ENCODE measurements around the gene SLC9A9.

SLC9A9 gene

DNA sequence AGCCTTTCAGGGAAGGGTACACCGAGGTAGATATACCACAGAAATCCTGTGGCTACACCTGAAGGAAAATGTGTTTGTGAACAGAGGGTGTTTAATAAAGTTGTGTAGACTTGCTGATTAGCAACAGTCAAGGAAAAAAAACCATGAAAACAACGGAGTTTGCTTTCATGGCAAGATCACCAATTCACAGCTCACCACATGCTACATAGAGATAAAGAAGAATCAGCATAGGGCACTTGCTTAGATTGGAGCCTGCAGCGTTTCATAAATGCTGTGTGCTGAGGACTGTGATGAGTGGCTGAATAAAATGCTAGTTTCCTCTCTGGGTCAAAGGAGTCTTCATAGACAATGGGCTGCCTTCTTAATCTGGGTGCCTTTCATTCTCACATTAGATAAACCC, 257.6 kb downstream of the SLC9A9 start:
- Mint-ChIP-seq H3K27ac (no peak overlapping the region), H3K4me1 (peaks cover 28% of the 10 kb centered on the region), H3K4me3 (no peak overlapping the region), H3K9me3 (no peaks in the 10 kb centered on the region), H3K36me3 (no peaks in the 10 kb centered on the region), H3K27me3 (no peaks in the 10 kb centered on the region)
- no peak for ATAC-seq

DNA sequence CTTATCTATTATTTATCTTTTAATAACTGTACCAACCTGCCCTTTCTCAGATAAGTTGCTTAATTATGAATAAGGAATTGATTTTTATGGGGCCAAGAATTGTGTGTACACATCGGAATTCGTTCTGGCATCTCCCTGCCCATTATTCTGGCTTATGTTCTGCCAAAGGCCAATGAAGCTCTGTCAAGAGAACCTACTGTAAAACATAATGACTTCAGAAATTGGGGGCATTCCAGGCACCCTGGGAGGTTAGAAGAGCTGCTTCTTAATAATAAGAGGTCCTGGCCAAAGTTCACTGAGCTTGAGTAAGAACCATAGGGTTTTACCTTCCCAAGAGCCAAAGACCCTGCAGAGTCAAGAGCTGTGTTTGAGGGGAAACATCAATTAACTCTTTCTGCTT, 261.7 kb downstream of the SLC9A9 start:
- no peaks in the 10 kb centered on the region for H3K27me3 Mint-ChIP-seq
- peaks cover 41% of the 10 kb centered on the region for H3K4me1 Mint-ChIP-seq
- no peak overlapping the region for H3K4me3 Mint-ChIP-seq
- H3K27ac Mint-ChIP-seq = peak overlapping the region; percentile 74
- H3K36me3 Mint-ChIP-seq = peaks cover 4% of the 10 kb centered on the region
- no peak for ATAC-seq
- H3K9me3 Mint-ChIP-seq = no peaks in the 10 kb centered on the region

DNA sequence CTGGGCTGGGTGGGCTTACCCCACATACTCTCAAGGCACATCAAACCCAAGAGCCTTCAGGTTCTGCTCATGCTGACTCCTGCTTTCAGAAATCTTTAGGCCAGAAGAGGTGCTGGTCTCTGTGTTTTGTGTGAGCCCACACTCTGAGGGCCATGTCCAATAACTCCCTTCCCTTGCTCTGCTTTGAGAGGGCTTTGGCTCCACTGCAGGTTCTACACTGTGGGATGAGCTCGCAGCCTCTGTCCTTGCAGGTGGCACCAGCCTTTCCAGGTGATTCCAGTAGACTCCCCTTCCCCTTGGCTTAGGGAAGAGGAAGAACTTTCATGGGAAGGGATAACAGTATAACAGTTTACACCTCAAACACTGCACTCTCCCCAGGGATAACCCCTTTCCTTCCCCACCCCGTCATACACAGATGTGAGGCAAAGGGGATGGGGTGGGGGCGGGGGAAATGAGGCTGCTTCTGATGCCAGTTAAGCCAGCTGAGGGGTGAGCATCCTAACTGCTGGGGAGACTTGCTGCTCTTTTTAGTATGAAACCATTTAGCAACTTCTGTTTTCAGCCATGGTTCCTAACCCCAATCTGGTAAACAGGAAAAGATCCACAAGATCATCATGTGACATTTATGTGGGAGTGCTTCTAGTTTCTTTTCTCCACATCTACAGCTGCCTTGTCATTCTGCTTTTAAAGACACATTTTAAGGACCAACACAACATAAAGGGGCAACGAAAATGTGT, 262.4 kb downstream of the SLC9A9 start:
- Mint-ChIP-seq H3K9me3 (no peaks in the 10 kb centered on the region), H3K4me1 (peaks cover 44% of the 10 kb centered on the region), H3K27me3 (no peaks in the 10 kb centered on the region), H3K4me3 (no peak overlapping the region), H3K36me3 (peaks cover 4% of the 10 kb centered on the region), H3K27ac (peak overlapping the region; percentile 74)
- peak; percentile 76 for ATAC-seq

DNA sequence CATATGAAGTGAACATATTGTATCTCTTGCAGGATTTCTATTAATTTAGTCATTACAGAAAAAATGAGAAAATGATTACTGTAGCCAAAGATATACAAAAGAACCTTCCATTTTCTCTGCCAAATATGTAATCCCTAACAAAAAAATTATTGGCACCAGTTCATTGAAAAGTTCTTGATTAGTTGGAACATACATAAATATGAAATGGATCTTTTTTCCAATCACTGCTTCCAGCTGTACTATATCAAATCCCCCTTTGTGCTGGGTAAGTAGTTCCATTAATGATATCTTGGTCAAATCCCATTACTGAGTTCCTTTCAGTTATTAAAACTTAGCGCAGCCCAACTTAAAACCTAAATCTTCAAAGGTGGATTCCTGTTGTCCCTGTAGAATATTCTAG, 263.8 kb downstream of the SLC9A9 start:
- H3K9me3 Mint-ChIP-seq = no peaks in the 10 kb centered on the region
- peaks cover 4% of the 10 kb centered on the region for H3K36me3 Mint-ChIP-seq
- H3K27me3 Mint-ChIP-seq = no peaks in the 10 kb centered on the region
- H3K4me3 Mint-ChIP-seq = no peak overlapping the region
- peaks cover 44% of the 10 kb centered on the region for H3K4me1 Mint-ChIP-seq
- ATAC-seq = no peak
- peak overlapping the region; percentile 5 for H3K27ac Mint-ChIP-seq

DNA sequence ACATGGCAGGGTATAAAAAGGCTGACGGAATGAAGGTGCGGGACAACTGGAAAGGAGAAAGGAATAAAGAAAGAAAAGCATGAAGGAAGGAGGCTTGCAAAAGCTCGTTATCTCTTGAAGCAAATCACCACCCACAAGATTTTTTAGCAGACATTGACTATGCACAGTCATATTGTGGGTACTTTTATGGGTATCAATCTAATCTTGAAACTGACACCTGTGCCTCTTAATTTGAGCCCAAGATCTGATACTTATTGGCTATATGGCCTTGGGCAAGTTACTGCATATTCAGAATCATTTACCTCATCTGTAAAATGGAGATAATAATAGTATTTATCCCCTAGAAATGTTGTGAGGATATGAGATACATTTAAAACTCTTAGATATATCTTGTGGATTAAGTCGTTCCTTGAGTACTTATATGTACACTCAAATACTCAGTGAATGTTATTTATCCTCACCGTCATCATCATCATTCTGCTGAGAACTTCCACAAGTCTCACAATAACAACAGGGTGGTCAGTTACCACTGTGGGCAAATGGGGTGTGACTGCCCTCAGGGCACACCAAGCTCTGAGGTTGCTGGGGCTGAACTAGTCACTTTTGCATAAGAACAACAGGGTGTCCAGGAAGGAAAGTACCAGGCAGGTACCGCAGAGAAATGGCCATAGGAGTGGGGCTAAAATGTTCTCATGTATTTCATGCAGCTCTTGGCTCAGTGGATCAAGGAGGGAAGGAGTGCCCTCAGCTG, 266.1 kb downstream of the SLC9A9 start:
- Mint-ChIP-seq H3K9me3 (no peaks in the 10 kb centered on the region), H3K27ac (peak overlapping the region; percentile 44), H3K4me3 (peak overlapping the region; percentile 22), H3K27me3 (no peaks in the 10 kb centered on the region), H3K36me3 (peaks cover 18% of the 10 kb centered on the region), H3K4me1 (peaks cover 37% of the 10 kb centered on the region)
- no peak for ATAC-seq

DNA sequence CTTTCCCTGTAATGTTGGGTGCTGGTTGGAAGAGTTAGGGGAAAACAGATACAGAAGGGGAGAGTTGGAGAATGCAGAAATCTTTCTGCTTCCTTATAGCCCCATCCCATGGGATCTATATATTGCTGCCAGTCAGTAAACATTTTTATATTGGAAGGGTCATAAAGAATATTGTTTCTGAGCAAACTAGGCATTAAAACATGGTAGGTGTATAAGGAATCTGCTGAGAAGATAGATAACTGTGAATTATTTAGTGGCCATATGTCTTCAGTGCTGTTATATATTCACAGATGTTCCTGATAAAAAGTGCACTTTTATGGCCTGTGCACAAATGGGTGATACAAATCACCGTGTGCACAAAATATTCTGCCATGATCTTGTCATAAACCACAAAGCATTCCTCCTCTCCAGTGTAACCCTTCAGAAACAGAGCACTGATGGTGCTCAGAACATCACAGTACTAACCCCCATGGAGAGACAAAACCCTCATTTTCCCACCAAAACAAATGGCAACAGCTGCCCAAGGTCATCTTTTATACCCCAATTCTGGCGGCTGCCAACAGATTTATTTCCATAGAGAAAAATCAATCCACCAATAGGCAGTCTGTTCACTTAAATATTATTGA, 269.3 kb downstream of the SLC9A9 start:
- no peaks in the 10 kb centered on the region for H3K9me3 Mint-ChIP-seq
- no peak for ATAC-seq
- peaks cover 22% of the 10 kb centered on the region for H3K36me3 Mint-ChIP-seq
- H3K4me3 Mint-ChIP-seq = no peak overlapping the region
- no peak overlapping the region for H3K27ac Mint-ChIP-seq
- H3K4me1 Mint-ChIP-seq = peaks cover 15% of the 10 kb centered on the region
- no peaks in the 10 kb centered on the region for H3K27me3 Mint-ChIP-seq

DNA sequence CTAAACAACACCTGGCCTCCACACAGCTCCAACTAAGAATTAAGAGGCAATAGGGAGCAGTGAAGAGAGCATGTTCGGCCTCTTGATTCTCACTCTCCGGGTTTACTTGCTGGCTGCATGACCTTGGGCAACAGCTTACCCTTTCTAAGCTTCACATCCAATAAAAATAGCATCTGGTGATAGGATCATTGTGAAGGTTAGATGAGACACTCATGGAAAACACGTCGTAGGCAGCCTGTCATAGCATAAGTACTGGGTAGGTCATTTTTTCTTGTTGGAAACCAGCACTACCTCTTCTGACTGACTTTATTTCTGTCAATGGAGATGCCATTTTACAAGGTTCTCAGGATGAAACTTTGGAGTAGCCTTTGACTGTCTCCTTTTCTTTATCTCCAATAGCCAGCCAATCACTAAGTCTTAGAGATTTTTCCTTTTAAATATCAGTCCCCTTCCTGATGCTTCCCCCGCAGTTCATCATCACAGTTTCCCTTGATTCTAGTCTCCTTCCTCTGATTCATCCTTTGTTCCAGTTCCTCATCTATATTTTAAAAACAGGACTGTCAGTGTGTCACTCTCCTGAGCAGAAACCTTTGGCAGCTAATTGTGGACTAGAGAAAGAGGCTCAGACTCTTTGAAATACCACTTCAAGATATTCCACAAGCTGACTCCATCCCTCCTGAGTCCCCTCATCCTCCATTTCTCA, 271.5 kb downstream of the SLC9A9 start:
- no peak overlapping the region for H3K27ac Mint-ChIP-seq
- H3K4me3 Mint-ChIP-seq = no peak overlapping the region
- H3K9me3 Mint-ChIP-seq = no peaks in the 10 kb centered on the region
- H3K36me3 Mint-ChIP-seq = peaks cover 22% of the 10 kb centered on the region
- peaks cover 4% of the 10 kb centered on the region for H3K4me1 Mint-ChIP-seq
- no peaks in the 10 kb centered on the region for H3K27me3 Mint-ChIP-seq
- ATAC-seq = no peak

DNA sequence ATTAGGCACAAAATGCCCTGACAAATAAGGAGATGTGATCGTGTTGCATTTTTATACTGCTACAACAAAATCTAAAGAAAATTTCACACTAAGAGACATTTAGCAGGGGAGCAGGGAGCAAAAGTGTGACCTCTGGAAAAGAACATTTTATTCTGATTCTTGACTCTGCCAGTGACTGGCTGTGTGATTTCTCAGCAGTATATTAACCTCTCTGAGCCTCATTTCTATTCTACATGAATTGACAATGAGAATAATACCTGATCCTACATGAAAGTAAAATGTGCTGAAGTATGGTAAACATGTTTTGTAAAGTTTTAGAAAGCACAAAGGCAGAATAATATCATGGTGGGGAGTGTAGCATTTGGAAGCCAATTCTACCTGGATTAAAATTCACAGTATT, 273.3 kb downstream of the SLC9A9 start:
- Mint-ChIP-seq H3K9me3 (no peaks in the 10 kb centered on the region), H3K27ac (no peak overlapping the region), H3K4me3 (no peak overlapping the region), H3K27me3 (no peaks in the 10 kb centered on the region), H3K4me1 (no peaks in the 10 kb centered on the region), H3K36me3 (peaks cover 22% of the 10 kb centered on the region)
- ATAC-seq = no peak

DNA sequence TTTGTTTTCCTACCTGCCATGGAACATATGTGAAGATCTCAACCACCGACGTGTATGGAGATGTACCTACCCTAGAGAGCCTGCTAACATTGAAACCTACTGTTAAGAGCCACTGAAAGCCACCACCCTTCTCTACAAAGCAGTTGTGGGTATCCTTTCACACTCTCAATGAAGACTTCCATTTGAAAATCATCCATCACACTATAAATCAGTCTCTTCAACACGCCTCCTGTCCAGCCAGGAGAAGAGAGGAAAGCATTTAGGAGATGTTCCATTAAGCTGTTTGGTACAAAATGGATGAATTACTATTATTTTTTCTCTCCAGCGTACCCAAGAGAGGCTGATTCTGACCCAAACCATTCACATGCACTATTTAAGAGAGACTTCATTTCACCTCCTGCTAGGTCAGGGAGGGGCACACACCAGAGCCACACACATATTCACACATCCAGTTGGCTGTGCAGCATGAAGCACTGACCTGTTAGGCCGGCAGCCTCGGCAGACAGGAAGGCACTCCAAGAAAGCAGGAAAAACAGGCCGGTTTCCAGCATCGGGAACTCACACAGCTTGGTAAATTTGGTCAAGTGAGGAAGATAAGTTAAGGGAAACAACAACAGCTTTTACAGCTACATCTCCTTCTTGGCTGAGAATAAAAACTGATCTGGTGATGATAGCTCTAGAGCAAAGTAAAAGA, 274.5 kb downstream of the SLC9A9 start:
- Mint-ChIP-seq H3K27ac (no peak overlapping the region), H3K4me1 (no peaks in the 10 kb centered on the region), H3K4me3 (no peak overlapping the region), H3K9me3 (no peaks in the 10 kb centered on the region), H3K27me3 (no peaks in the 10 kb centered on the region), H3K36me3 (peaks cover 22% of the 10 kb centered on the region)
- no peak for ATAC-seq

DNA sequence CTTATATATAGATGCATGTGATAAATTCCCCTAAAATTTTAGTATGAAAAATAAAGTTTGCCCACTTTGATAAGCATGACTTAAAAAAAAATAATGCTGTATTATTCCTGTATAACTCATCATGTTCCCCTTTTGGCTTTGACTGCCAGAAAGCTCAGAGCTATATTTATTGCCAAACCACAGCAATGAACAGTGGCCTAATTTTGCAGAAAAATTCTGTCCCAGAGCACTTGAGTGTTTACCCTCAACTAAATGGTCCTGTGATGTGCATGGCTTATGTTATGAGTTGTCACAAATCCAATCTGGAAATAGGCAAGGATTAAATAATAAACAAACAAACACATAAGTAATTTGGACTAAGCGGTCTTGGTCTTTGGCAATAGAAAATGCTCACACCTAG, 276.7 kb downstream of the SLC9A9 start:
- Mint-ChIP-seq H3K4me1 (peaks cover 7% of the 10 kb centered on the region), H3K9me3 (no peaks in the 10 kb centered on the region), H3K27ac (no peak overlapping the region), H3K27me3 (no peaks in the 10 kb centered on the region), H3K36me3 (peaks cover 6% of the 10 kb centered on the region), H3K4me3 (no peak overlapping the region)
- ATAC-seq = no peak

DNA sequence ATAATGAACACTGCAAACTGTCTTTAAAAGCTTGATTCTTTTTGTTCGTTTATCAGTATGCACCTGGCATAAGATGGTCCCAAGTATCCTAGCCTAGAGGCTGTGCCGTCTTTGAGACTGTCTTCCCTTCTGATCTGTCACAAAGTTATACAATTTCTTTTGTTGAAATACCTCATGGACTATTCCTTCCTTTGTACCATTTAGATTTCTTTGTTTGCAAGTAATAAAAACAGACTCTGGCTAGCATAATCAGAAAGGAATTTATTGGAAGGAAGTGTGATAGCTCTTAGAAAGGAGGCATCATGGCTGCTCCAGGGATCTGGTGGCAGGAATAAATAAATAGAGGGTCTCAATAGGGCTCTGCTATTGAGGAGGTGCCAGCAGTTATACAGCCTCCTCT, 280.4 kb downstream of the SLC9A9 start:
- peaks cover 21% of the 10 kb centered on the region for H3K4me1 Mint-ChIP-seq
- peak overlapping the region; percentile 6 for H3K27ac Mint-ChIP-seq
- H3K36me3 Mint-ChIP-seq = no peaks in the 10 kb centered on the region
- H3K4me3 Mint-ChIP-seq = no peak overlapping the region
- no peaks in the 10 kb centered on the region for H3K9me3 Mint-ChIP-seq
- H3K27me3 Mint-ChIP-seq = no peaks in the 10 kb centered on the region
- no peak for ATAC-seq

DNA sequence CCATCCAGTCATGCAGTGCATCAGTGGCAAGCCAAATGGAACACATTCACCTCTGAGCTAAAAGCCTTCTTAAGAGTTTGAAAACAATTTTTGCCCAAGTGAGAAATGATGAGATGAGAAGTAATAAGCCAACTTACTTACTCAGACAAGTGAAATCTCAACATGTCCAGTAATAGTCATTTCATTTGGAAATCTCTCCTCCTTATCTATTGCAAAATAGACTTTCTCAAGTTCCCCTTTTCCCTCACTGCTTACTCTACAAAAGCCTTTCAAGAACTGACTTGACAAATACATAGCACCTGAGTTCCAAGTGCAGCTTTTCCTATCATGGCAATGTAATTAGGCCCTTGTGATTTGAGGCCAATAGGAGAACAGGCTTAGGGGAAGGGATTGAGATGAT, 282.3 kb downstream of the SLC9A9 start:
- no peak overlapping the region for H3K4me3 Mint-ChIP-seq
- ATAC-seq = no peak
- H3K4me1 Mint-ChIP-seq = peaks cover 21% of the 10 kb centered on the region
- no peaks in the 10 kb centered on the region for H3K36me3 Mint-ChIP-seq
- H3K27ac Mint-ChIP-seq = no peak overlapping the region
- H3K27me3 Mint-ChIP-seq = no peaks in the 10 kb centered on the region
- H3K9me3 Mint-ChIP-seq = no peaks in the 10 kb centered on the region

DNA sequence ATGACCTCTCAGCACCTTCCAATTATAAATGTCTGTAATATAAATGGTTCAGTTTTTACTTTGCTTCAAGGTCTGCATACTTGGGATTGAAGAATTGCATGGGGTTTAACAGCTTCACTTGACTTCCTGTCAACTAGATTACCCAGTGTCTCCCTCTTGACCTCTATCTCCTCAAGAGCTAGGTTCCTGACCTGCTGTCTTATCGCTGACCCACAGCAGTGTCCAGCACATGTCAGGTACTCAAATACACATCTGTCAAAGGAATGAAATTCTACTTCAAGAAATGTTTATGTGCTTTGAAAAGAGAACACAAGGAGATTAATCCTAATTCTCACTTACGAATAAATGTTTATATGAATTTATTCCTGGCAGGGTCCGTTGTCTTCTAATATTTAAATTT, 284.5 kb downstream of the SLC9A9 start:
- no peak for ATAC-seq
- peaks cover 2% of the 10 kb centered on the region for H3K9me3 Mint-ChIP-seq
- H3K4me1 Mint-ChIP-seq = peaks cover 21% of the 10 kb centered on the region
- H3K36me3 Mint-ChIP-seq = peaks cover 4% of the 10 kb centered on the region
- no peak overlapping the region for H3K27ac Mint-ChIP-seq
- H3K4me3 Mint-ChIP-seq = no peak overlapping the region
- no peaks in the 10 kb centered on the region for H3K27me3 Mint-ChIP-seq

DNA sequence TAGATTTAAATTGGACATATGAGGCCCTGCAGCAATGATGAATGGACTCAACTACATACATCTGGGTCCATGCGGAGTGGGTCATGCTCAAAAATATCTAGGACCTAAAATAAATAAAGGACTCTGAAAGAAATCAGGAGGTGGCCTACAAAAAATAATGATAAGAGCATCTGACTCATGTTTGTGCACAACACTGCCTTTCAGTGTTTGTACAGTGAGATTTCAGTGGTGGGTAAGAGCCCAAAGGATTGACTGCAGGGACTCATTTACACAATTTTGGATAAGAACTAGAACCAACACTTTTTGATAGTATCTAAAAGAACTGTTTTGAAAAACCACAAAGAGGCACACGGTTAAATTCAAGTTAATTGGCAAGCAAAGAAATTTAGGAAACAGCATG, 285.5 kb downstream of the SLC9A9 start:
- Mint-ChIP-seq H3K27me3 (no peaks in the 10 kb centered on the region), H3K36me3 (peaks cover 12% of the 10 kb centered on the region), H3K4me1 (peaks cover 21% of the 10 kb centered on the region), H3K4me3 (no peak overlapping the region), H3K27ac (no peak overlapping the region), H3K9me3 (peaks cover 2% of the 10 kb centered on the region)
- ATAC-seq = no peak

DNA sequence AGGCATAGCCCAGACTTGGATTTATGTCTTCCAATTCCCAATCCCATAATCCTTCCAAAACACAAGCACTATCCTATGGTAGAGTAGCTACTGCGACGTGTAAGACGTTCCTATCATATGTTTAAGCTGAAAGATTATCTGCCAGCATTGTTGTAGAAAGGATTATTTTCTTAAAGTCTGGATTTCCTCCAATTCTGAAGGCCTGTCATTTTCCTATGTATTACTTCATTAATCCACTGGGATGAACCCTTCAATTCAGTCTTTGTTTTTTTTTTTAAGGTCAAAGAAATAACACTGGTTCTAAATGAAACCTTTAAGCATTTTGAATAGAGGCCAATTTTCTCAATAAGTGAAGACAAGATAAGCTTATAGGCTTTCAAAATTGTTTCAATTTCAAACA, 289.0 kb downstream of the SLC9A9 start:
- no peaks in the 10 kb centered on the region for H3K4me1 Mint-ChIP-seq
- no peak overlapping the region for H3K27ac Mint-ChIP-seq
- H3K27me3 Mint-ChIP-seq = no peaks in the 10 kb centered on the region
- H3K36me3 Mint-ChIP-seq = peaks cover 28% of the 10 kb centered on the region
- H3K4me3 Mint-ChIP-seq = no peak overlapping the region
- no peak for ATAC-seq
- peaks cover 11% of the 10 kb centered on the region for H3K9me3 Mint-ChIP-seq
